HCT116 (cell line): ENCODE measurements around the gene SBF2. TPM values are rescaled to one million over a fixed set of nuclear protein-coding genes. Genes with fewer than 3 reads are reported as not detected.

ENCODE experiments used
- ATAC-seq: fragments of 200-7000 bp; cut with Tn5 transposase; 2 replicates; pipeline ENCODE4 v1.9.1; 2020; ENCODE audit warnings: mild to moderate bottlenecking, moderate library complexity
- BruUV-seq: library from RNA; stranded (reverse); fragments of 400-500 nt; replicated peaks from 2 replicates; lab custom pipeline; 2021; lab: Mats Ljungman, UMichigan
- CTCF ChIA-PET: fragments of 300-600 bp; sonication (Branson Sonifier 250); formaldehyde crosslinking; loops from one replicate; lab custom pipeline; 2021; ENCODE audit warnings: antibody characterized with exemption; lab: Charles Lee
- POLR2A ChIA-PET: fragments of 300-600, 350-600 bp; sonication (Branson Sonifier 250); formaldehyde crosslinking; loops from one replicate; lab custom pipeline; 2021; ENCODE audit warnings: antibody characterized with exemption; lab: Charles Lee
- RAD21 ChIA-PET, 2 experiments: fragments of 300-600 bp; sonication (Branson Sonifier 250); formaldehyde crosslinking; loops; one replicate each; lab custom pipeline; 2023; ENCODE audit warnings: low total read pairs in 2 of 2; ENCODE audit not compliant: uncharacterized antibody in 2 of 2, unreplicated experiment in 2 of 2, low non-redundant PET in 1 of 2; lab: Charles Lee
- DNase-seq: peaks from one replicate; pipeline ENCODE4 v3.0.0-alpha.2; 2010; ENCODE audit warnings: low read depth, low spot score
- H2AFZ ChIP-seq: fragments of 200-600 bp; shearing (Covaris generic), sonication (generic); 2 replicates; pipeline ENCODE4 v1.6.1; 2017; ENCODE audit warnings: low read depth, mixed run types, mixed read lengths, antibody characterized with exemption, low read length; ENCODE audit not compliant: poor library complexity, severe bottlenecking
- H3K27ac ChIP-seq: 2 replicates; pipeline ENCODE4 v1.5.1; 2012; ENCODE audit warnings: low read depth, low read length
- H3K27me3 ChIP-seq: fragments of 200-600 bp; sonication (generic); 2 replicates; pipeline ENCODE4 v1.6.1; 2016; ENCODE audit warnings: mixed run types, low read length, mixed read lengths; ENCODE audit not compliant: insufficient read depth
- H3K36me3 ChIP-seq, 2 experiments: fragments of 200-500 bp in 1 of 2; fragments of 200-600 bp in 1 of 2; sonication (Bioruptor generic) in 1 of 2; sonication (generic) in 1 of 2; 2 replicates each; pipeline versions ENCODE4 v1.5.1 to v1.6.1; 2014 to 2016; ENCODE audit warnings: low read length in 2 of 2, inconsistent platforms in 1 of 2, mixed read lengths in 1 of 2, mixed run types in 1 of 2; ENCODE audit not compliant: insufficient read depth in 2 of 2, control insufficient read depth in 1 of 2
- H3K4me1 ChIP-seq, 2 experiments: fragments of 200-600 bp in 1 of 2; sonication (generic) in 1 of 2; 2 replicates each; pipeline versions ENCODE4 v1.5.1 to v1.6.1; 2012 to 2017; ENCODE audit warnings: low read length in 2 of 2, inconsistent platforms in 1 of 2, mild to moderate bottlenecking in 1 of 2, mixed read lengths in 1 of 2, mixed run types in 1 of 2, moderate library complexity in 1 of 2; ENCODE audit not compliant: insufficient read depth in 2 of 2, control insufficient read depth in 1 of 2
- H3K4me2 ChIP-seq: fragments of 200-600 bp; sonication (generic); 2 replicates; pipeline ENCODE4 v1.6.1; 2017; ENCODE audit warnings: mixed run types, low read length, mixed read lengths
- H3K4me3 ChIP-seq, 2 experiments: fragments of 200-600 bp in 1 of 2; sonication (generic) in 1 of 2; replicated peaks in 1 of 2; 2 replicates each; pipeline ENCODE4 v1.5.1; 2011 to 2016; ENCODE audit warnings: low read length in 2 of 2, control low read depth in 1 of 2, low read depth in 1 of 2, mild to moderate bottlenecking in 1 of 2, mixed read lengths in 1 of 2, mixed run types in 1 of 2
- H3K79me2 ChIP-seq: fragments of 200-600 bp; sonication (generic); 2 replicates; pipeline ENCODE4 v1.6.1; 2017; ENCODE audit warnings: mild to moderate bottlenecking, mixed run types, low read length, moderate library complexity, mixed read lengths; ENCODE audit not compliant: insufficient read depth
- H3K9ac ChIP-seq: fragments of 200-600 bp; sonication (generic); 2 replicates; pipeline ENCODE4 v1.6.1; 2016; ENCODE audit warnings: low read length, mixed read lengths
- H3K9me2 ChIP-seq: fragments of 200-600 bp; sonication (generic), shearing (Covaris generic); 2 replicates; pipeline ENCODE4 v1.6.1; 2017; ENCODE audit warnings: mixed run types, mild to moderate bottlenecking, moderate library complexity; ENCODE audit not compliant: insufficient read depth
- H3K9me3 ChIP-seq, 2 experiments: fragments of 200-500 bp in 1 of 2; fragments of 200-600 bp in 1 of 2; sonication (Bioruptor generic) in 1 of 2; sonication (generic) in 1 of 2; 2 replicates each; pipeline ENCODE4 v1.6.1; 2014 to 2017; ENCODE audit warnings: low read length in 2 of 2, mixed read lengths in 2 of 2, inconsistent platforms in 1 of 2, low read depth in 1 of 2, mild to moderate bottlenecking in 1 of 2, mixed run types in 1 of 2, moderate library complexity in 1 of 2; ENCODE audit not compliant: control insufficient read depth in 1 of 2, insufficient read depth in 1 of 2
- H4K20me1 ChIP-seq: fragments of 200-600 bp; sonication (generic), shearing (Covaris generic); 2 replicates; pipeline ENCODE4 v1.6.1; 2017; ENCODE audit warnings: mixed run types, mild to moderate bottlenecking, moderate library complexity; ENCODE audit not compliant: insufficient read depth
- CEBPB ChIP-seq: IDR thresholded peaks from 2 replicates; pipeline ENCODE4 v1.6.1; 2012; ENCODE audit warnings: low read depth
- EGR1 ChIP-seq: IDR thresholded peaks from 2 replicates; pipeline ENCODE4 v1.6.1; 2012; ENCODE audit warnings: low read depth
- ELF1 ChIP-seq: IDR thresholded peaks from 2 replicates; pipeline ENCODE4 v1.6.1; 2012; ENCODE audit warnings: low read depth, borderline replicate concordance
- EZH2 ChIP-seq: fragments of 200-600 bp; sonication (generic); IDR thresholded peaks from 2 replicates; pipeline ENCODE4 v1.6.1; 2017; ENCODE audit warnings: antibody characterized with exemption, mixed run types
- EZH2phosphoT487 ChIP-seq: fragments of 200-600 bp; IDR thresholded peaks from 2 replicates; pipeline ENCODE4 v1.6.1; 2018; ENCODE audit warnings: antibody characterized with exemption, borderline replicate concordance
- FOSL1 ChIP-seq: IDR thresholded peaks from 2 replicates; pipeline ENCODE4 v1.6.1; 2012; ENCODE audit warnings: low read depth
- MAX ChIP-seq: IDR thresholded peaks from 2 replicates; pipeline ENCODE4 v1.6.1; 2012
- POLR2A ChIP-seq: IDR thresholded peaks from 2 replicates; pipeline ENCODE4 v1.7.0; 2011; ENCODE audit warnings: borderline replicate concordance; ENCODE audit not compliant: insufficient read depth, insufficient read length; ENCODE audit errors: extremely low read depth
- POLR2AphosphoS5 ChIP-seq: IDR thresholded peaks from 2 replicates; pipeline ENCODE4 v1.6.1; 2011; ENCODE audit warnings: mild to moderate bottlenecking, low read depth, low read length, moderate library complexity
- RAD21 ChIP-seq: IDR thresholded peaks from 2 replicates; pipeline ENCODE4 v1.6.1; 2012; ENCODE audit warnings: low read depth, mild to moderate bottlenecking
- SIN3A ChIP-seq: IDR thresholded peaks from 2 replicates; pipeline ENCODE4 v1.6.1; 2012; ENCODE audit warnings: low read depth
- SP1 ChIP-seq: IDR thresholded peaks from 2 replicates; pipeline ENCODE4 v1.6.1; 2012; ENCODE audit warnings: low read depth
- SRF ChIP-seq: IDR thresholded peaks from 2 replicates; pipeline ENCODE4 v1.6.1; 2012; ENCODE audit warnings: low read depth
- TCF7L2 ChIP-seq: IDR thresholded peaks from 2 replicates; pipeline ENCODE4 v1.7.0; 2011; ENCODE audit warnings: borderline replicate concordance, inconsistent platforms; ENCODE audit not compliant: insufficient read depth, insufficient read length; ENCODE audit errors: extremely low read depth
- YY1 ChIP-seq: IDR thresholded peaks from 2 replicates; pipeline ENCODE4 v1.6.1; 2011; ENCODE audit warnings: low read length, low read depth, moderate library complexity, mild to moderate bottlenecking; ENCODE audit not compliant: insufficient replicate concordance; ENCODE audit errors: extremely low read depth
- ZBTB33 ChIP-seq: IDR thresholded peaks from 2 replicates; pipeline ENCODE4 v1.6.1; 2011; ENCODE audit warnings: mild to moderate bottlenecking, low read length, moderate library complexity; ENCODE audit not compliant: insufficient replicate concordance; ENCODE audit errors: extremely low read depth
- ZFX ChIP-seq: fragments of 450-650 bp; IDR thresholded peaks from 2 replicates; pipeline ENCODE4 v1.6.1; 2017
- intact Hi-C: fragments of 100-400 bp; cut with micrococcal nuclease; formaldehyde crosslinking; loops from 2 replicates; pipeline ENCODE4 v1.10.0; 2022
- total RNA-seq: library from RNA; stranded (reverse); gene quantifications from one replicate; pipeline ENCODE4 v1.2.1, GENCODE V29; 2021; ENCODE audit not compliant: unreplicated experiment
- TF ChIP-seq, protein P1 (sequence below): IDR thresholded peaks from 2 replicates; pipeline ENCODE4 v1.6.1; 2012
- TF ChIP-seq, protein P2 (sequence below): IDR thresholded peaks from 2 replicates; pipeline ENCODE4 v1.6.1; 2012; ENCODE audit warnings: low read depth

The SBF2 gene
- total RNA-seq, 1 experiment from 2014 or later = 35.0 TPM

DNA sequence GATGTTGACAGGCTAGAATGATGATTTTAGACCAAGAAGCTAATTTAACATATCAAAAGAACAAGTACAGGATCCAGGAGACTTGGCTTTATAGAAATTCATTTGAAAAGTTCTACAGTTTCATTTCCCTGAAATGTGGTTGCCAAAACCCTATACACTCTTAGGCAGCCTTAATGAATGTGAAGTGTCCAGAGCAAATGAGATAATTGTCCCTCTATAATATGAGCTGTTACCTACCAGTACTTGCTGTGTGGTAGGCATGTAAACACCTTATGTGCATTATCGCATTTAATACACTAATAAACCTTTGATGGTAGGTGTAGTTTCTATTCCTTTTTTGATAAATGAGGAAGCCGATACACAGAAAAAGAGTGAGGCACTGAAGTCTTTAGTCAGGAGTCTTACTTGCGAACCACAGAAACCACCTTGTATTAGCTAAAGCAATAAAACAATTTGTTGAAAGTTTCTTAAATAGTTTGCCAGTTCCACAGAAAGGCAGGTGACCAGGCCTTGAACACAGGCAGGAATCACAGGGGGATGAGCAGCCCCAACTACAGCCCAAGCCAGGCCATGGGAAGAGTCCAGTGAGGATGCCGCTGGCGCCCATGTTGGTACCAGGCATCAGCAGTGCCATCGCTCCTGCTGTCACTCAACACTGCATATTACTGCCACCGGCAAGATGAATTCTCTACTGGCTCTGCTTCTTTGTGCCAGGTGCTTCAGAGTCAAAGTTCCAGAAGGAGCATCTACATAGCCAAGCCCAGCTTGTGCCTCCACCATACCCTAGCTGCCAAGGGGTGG, 548.4 kb downstream of the SBF2 start:
- Histone ChIP-seq H3K4me1 (peaks cover 3% of the 10 kb centered on the region in 2 experiments; a peak in 2 of 4 replicates), H3K27me3 (no peaks in the 10 kb centered on the region), H4K20me1 (no peaks in the 10 kb centered on the region), H3K4me3 (no peak overlapping the region), H3K27ac (no peak overlapping the region), H3K9me3 (no peaks in the 10 kb centered on the region), H3K4me2 (no peak overlapping the region), H3K9me2 (no peaks in the 10 kb centered on the region), H3K9ac (no peak overlapping the region), H2AFZ (no peak overlapping the region), H3K36me3 (0 out of 4 replicates have a peak, but pooled peaks cover 0 to 4% of the 10 kb centered on the region in 2 experiments), H3K79me2 (no peaks in the 10 kb centered on the region)
- BruUV-seq = no TSS peak
- ChIA-PET POLR2A (no interaction called here), RAD21 (no interaction called here), CTCF (interaction anchor here (1.2 kb wide), 1 partner anchor 211 kb away, joined by 3 read pairs; no protein-coding TSS in a partner anchor)
- intact Hi-C loops = no loop called here
- no peak for DNase-seq
- no peak for ATAC-seq
- TF ChIP-seq POLR2A (no peak), SIN3A (no peak), CEBPB (no peak), POLR2AphosphoS5 (no peak), MAX (no peak), EZH2phosphoT487 (no peak), ZFX (no peak), TCF7L2 (no peak), SP1 (no peak), ELF1 (no peak), EGR1 (no peak), EZH2 (no peak), RAD21 (no peak), SRF (no peak), YY1 (no peak), FOSL1 (no peak), ZBTB33 (no peak)
- TF ChIP-seq, protein P1, sequence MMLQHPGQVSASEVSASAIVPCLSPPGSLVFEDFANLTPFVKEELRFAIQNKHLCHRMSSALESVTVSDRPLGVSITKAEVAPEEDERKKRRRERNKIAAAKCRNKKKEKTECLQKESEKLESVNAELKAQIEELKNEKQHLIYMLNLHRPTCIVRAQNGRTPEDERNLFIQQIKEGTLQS = no peak
- TF ChIP-seq, protein P2, sequence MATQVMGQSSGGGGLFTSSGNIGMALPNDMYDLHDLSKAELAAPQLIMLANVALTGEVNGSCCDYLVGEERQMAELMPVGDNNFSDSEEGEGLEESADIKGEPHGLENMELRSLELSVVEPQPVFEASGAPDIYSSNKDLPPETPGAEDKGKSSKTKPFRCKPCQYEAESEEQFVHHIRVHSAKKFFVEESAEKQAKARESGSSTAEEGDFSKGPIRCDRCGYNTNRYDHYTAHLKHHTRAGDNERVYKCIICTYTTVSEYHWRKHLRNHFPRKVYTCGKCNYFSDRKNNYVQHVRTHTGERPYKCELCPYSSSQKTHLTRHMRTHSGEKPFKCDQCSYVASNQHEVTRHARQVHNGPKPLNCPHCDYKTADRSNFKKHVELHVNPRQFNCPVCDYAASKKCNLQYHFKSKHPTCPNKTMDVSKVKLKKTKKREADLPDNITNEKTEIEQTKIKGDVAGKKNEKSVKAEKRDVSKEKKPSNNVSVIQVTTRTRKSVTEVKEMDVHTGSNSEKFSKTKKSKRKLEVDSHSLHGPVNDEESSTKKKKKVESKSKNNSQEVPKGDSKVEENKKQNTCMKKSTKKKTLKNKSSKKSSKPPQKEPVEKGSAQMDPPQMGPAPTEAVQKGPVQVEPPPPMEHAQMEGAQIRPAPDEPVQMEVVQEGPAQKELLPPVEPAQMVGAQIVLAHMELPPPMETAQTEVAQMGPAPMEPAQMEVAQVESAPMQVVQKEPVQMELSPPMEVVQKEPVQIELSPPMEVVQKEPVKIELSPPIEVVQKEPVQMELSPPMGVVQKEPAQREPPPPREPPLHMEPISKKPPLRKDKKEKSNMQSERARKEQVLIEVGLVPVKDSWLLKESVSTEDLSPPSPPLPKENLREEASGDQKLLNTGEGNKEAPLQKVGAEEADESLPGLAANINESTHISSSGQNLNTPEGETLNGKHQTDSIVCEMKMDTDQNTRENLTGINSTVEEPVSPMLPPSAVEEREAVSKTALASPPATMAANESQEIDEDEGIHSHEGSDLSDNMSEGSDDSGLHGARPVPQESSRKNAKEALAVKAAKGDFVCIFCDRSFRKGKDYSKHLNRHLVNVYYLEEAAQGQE = no peak
